Measurements from ENCODE around the gene AKAP8L.

DNA sequence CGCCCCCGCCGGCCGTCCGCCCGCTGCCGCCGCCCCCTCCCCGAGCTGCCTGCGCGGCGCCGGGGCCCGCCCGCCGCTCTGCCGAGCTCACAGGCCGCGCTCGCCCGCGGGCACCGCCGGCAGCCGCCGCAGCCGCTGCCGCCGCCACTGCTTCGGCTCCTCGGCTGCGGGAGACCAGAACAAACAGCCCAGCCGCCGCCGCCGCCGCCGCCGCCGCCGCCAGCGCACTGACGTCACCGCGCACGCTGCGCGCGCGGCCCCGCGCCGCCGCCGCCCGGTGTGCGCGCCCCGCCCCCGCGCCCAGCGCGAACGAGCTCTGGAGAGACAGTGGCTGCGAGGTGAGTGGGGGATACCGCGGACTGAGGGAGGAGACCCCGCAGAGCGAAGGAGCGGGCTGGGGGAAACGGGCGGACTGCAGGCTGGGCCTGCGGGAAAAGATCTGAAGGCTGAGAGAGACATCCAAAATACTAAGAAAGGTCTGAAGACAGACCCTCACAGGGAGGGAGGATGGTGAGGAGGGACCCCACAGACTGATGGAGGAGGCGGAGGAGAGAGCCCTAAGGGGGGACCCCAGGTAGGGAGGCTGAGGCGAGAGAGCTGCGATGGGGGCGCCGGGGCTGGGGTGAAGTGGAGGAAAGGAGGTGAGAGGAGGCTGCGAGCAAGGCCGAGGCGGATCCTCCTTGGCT is 86.3 kb downstream of the AKAP8L start, which contains the start of gene BRD4:
- no peak for TF ChIP-seq POLR2A (IDR thresholded peaks at IDR 0.05; ENCODE audit: low read depth)
- TF ChIP-seq, protein P1, sequence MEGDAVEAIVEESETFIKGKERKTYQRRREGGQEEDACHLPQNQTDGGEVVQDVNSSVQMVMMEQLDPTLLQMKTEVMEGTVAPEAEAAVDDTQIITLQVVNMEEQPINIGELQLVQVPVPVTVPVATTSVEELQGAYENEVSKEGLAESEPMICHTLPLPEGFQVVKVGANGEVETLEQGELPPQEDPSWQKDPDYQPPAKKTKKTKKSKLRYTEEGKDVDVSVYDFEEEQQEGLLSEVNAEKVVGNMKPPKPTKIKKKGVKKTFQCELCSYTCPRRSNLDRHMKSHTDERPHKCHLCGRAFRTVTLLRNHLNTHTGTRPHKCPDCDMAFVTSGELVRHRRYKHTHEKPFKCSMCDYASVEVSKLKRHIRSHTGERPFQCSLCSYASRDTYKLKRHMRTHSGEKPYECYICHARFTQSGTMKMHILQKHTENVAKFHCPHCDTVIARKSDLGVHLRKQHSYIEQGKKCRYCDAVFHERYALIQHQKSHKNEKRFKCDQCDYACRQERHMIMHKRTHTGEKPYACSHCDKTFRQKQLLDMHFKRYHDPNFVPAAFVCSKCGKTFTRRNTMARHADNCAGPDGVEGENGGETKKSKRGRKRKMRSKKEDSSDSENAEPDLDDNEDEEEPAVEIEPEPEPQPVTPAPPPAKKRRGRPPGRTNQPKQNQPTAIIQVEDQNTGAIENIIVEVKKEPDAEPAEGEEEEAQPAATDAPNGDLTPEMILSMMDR (IDR thresholded peaks at IDR 0.05): no peak

All from esophagus muscularis mucosa (tissue), 3 donors.